Measurements from ENCODE around the gene CPNE2. TPM values are rescaled to one million over a fixed set of nuclear protein-coding genes. Genes with fewer than 3 reads are reported as not detected.

CPNE2 gene
- total RNA-seq, 4 donors from 2014 or later: 12.5 to 18.9 (median 14.9) TPM

DNA sequence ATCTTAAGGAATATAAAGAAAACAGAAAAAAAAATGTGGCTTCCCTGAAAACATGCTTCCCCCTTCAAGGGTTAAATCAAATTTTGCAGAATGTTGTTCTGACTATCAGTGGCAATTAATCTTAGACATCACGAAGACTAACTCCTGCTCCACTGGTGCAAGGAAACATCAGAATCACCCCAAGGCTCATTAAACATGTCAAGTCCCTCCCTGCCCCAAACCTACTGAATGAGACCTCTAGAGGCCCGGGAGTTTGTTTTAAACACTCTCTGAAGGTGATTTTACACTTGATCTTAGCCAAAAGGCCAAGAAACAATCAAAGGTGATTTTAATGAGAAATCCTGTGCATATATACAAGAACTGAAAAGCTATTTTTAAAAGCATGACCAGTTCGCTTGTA, 75.2 kb downstream of the CPNE2 start:
- no peak for DNase-seq (ENCODE audit: low spot score in 2 of 2)
- no peak for TF ChIP-seq POLR2A (IDR thresholded peaks at IDR 0.05)
- TF ChIP-seq, protein P1, sequence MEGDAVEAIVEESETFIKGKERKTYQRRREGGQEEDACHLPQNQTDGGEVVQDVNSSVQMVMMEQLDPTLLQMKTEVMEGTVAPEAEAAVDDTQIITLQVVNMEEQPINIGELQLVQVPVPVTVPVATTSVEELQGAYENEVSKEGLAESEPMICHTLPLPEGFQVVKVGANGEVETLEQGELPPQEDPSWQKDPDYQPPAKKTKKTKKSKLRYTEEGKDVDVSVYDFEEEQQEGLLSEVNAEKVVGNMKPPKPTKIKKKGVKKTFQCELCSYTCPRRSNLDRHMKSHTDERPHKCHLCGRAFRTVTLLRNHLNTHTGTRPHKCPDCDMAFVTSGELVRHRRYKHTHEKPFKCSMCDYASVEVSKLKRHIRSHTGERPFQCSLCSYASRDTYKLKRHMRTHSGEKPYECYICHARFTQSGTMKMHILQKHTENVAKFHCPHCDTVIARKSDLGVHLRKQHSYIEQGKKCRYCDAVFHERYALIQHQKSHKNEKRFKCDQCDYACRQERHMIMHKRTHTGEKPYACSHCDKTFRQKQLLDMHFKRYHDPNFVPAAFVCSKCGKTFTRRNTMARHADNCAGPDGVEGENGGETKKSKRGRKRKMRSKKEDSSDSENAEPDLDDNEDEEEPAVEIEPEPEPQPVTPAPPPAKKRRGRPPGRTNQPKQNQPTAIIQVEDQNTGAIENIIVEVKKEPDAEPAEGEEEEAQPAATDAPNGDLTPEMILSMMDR (IDR thresholded peaks at IDR 0.05): no peak
- intact Hi-C loops (cut with DNase I; ENCODE audit: low total_unique reads): loop anchor here (5.0 kb wide), 1 partner anchor 80 kb away; no protein-coding TSS in a partner anchor
- H3K4me3 ChIP-seq (ENCODE audit: low read depth, poor library complexity, severe bottlenecking): no peak overlapping the region
- 49 to 58% methylated on average over 3 of the region's 3 CpGs for WGBS, 2 donors

DNA sequence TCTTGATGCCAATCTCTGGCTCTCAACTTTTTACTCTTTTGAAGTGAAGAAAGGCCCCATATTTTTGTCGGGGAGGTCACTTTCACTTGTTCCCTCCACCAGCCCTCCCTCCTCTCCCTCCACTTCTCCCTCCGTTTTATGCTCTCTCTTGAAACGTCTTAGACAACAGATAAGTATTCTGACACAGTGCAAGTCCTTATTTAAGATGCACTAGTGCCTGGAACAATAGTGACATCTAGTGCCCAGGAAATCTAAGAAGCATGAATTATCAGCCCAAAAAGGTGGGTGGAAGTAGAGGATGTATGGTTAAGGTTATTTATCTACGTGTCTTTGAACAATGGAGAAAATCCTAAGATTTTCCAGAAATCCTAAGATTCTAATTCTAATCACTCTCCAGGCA, 75.6 kb downstream of the CPNE2 start:
- WGBS, 2 donors: 9 to 13% methylated on average over 4 of the region's 4 CpGs
- intact Hi-C loops (cut with DNase I; ENCODE audit: low total_unique reads): loop anchor here (5.0 kb wide), 1 partner anchor 81 kb away; no protein-coding TSS in a partner anchor
- H3K4me3 ChIP-seq (ENCODE audit: low read depth, poor library complexity, severe bottlenecking): no peak overlapping the region
- DNase-seq (ENCODE audit: low spot score in 2 of 2): no peak
- TF ChIP-seq, protein P1 (IDR thresholded peaks at IDR 0.05): no peak
- no peak for TF ChIP-seq POLR2A (IDR thresholded peaks at IDR 0.05)

DNA sequence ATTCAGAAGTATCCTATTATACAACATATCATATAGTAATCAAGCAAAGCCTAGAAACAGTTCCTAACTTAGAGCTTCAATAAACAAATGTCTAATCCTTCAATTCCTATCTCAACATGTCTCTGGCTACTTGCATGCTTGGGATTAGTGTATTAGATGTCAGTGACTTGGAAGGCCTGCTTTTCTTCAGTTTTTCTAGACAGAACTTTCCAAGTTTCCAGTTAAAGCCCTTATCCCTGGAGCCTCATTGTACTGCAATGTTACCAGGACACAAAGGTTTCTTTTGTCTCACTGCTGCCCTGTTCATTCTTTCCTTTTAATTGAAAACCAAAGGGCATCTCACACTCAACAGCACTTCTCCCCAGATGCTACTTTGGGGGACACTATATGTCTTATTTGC, 76.9 kb downstream of the CPNE2 start:
- DNase-seq (ENCODE audit: low spot score in 2 of 2): no peak
- H3K4me3 ChIP-seq (ENCODE audit: low read depth, poor library complexity, severe bottlenecking): no peak overlapping the region
- intact Hi-C loops (cut with DNase I; ENCODE audit: low total_unique reads): loop anchor here (5.0 kb wide), 1 partner anchor 82 kb away; no protein-coding TSS in a partner anchor
- TF ChIP-seq POLR2A (IDR thresholded peaks at IDR 0.05): no peak
- TF ChIP-seq, protein P1 (IDR thresholded peaks at IDR 0.05): no peak

DNA sequence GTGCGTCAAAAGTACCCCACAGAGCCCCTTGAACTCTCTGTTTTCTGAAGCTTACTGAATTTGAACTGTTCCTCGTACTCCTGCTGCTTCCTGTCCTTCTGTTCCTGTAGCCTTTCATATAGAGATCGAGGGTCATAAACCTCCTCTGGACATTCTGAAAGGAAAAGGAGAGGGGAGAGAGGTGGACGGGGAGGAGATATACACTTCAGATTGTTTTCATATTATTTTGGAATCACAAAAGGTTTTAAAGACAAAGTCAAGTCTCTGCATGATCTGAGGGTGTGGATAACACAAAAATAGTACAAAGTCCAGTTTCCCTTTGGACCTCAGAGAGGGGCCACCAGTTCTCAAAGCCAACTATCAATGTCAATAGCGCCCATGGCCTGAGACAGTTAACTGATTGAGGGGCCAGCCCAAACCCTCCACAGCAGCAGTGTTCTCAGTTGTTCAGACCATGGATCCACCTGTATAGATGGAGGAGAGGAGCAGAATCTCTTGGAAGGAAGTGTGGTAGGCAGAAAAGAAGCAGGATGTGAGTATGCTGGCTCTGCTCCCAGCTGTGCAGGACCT, 80.4 kb downstream of the CPNE2 start:
- no peak for DNase-seq (ENCODE audit: low spot score in 2 of 2)
- WGBS, 2 donors: 73 to 88% methylated on average over 5 of the region's 5 CpGs
- intact Hi-C loops (cut with DNase I; ENCODE audit: low total_unique reads): no loop called here
- TF ChIP-seq POLR2A (IDR thresholded peaks at IDR 0.05): no peak
- TF ChIP-seq, protein P1 (IDR thresholded peaks at IDR 0.05): no peak
- no peak overlapping the region for H3K4me3 ChIP-seq (ENCODE audit: low read depth, poor library complexity, severe bottlenecking)

DNA sequence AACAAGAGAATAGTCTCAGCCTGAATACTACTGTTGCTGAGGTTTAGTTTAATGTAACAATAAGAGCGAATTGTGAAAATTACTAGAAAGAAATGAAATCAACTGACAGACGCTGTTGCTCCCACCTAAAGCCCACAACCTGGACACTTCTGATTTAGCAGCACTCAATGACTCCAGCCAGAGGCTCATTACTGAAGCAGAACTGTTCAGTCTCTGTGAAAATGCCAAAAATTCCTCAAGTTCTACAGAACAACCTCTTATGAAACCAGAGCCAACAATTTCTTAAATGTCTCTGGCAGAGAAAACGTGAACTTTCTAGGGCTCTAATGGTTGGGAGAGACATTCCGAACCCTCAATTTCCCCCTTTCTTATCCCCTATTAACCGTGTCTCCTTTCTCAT, 83.5 kb downstream of the CPNE2 start:
- WGBS, 2 donors: 81 to 83% methylated on average over 5 of the region's 5 CpGs
- TF ChIP-seq, protein P1 (IDR thresholded peaks at IDR 0.05): no peak
- TF ChIP-seq POLR2A (IDR thresholded peaks at IDR 0.05): no peak
- no peak for DNase-seq (ENCODE audit: low spot score in 2 of 2)
- intact Hi-C loops (cut with DNase I; ENCODE audit: low total_unique reads): no loop called here
- H3K4me3 ChIP-seq (ENCODE audit: low read depth, poor library complexity, severe bottlenecking): no peak overlapping the region

DNA sequence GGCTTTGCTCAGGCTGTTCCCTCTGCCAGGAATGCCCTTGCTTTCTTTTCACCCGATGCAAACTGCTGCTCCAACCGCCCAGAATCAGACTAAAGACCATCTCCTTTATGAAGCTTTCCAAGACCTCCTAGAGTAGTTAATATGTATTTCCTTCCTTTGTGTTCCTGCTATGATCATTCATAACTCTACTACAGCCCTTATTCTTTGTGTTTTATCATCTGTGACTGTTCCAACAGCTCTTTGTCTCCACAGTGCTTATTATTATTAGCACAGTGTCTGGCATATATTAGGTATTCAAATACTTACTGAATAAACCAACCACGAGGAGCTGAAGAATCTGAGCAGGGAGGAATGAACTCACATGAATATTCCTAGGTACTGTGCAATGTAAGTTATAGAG, 85.8 kb downstream of the CPNE2 start:
- TF ChIP-seq, protein P1 (IDR thresholded peaks at IDR 0.05): no peak
- TF ChIP-seq POLR2A (IDR thresholded peaks at IDR 0.05): no peak
- intact Hi-C loops (cut with DNase I; ENCODE audit: low total_unique reads): no loop called here
- no peak for DNase-seq (ENCODE audit: low spot score in 2 of 2)
- H3K4me3 ChIP-seq (ENCODE audit: low read depth, poor library complexity, severe bottlenecking): no peak overlapping the region
- WGBS, 2 donors: 74 to 75% methylated on average over 3 of the region's 3 CpGs

Measured in lower leg skin (tissue), 4 donors.